Adipocyte (in vitro differentiated cells): ENCODE measurements around the gene LHPP.
"Not testable (repeated sequence)": the region's sequence is repeated elsewhere in the genome, so short reads cannot be mapped to it uniquely, and the experiment has no call there.

Experiments used
- DNase-seq: peaks from one replicate; pipeline ENCODE4 v3.0.0-alpha.2; 2015; ENCODE audit warnings: low read depth
- H3K27me3 ChIP-seq: replicated peaks from 2 replicates; pipeline ENCODE4 v1.7.0; 2013; ENCODE audit warnings: mild to moderate bottlenecking, low read length, moderate library complexity; ENCODE audit not compliant: control insufficient read depth, insufficient read depth
- H3K36me3 ChIP-seq: 2 replicates; pipeline ENCODE4 v1.7.0; 2013; ENCODE audit warnings: low read length, mild to moderate bottlenecking, moderate library complexity; ENCODE audit not compliant: control insufficient read depth, insufficient read depth, severe bottlenecking
- H3K4me1 ChIP-seq: 2 replicates; pipeline ENCODE4 v1.7.0; 2013; ENCODE audit warnings: mild to moderate bottlenecking, low read length, moderate library complexity; ENCODE audit not compliant: control insufficient read depth, insufficient read depth
- H3K4me3 ChIP-seq: 2 replicates; pipeline ENCODE4 v1.7.0; 2013; ENCODE audit warnings: mild to moderate bottlenecking, low read length, moderate library complexity
- H3K9ac ChIP-seq: 2 replicates; pipeline ENCODE4 v1.7.0; 2013; ENCODE audit warnings: mild to moderate bottlenecking, low read length, moderate library complexity
- H3K9me3 ChIP-seq: 2 replicates; pipeline ENCODE4 v1.7.0; 2013; ENCODE audit warnings: mild to moderate bottlenecking, low read length, moderate library complexity; ENCODE audit not compliant: control insufficient read depth

Gene LHPP

DNA sequence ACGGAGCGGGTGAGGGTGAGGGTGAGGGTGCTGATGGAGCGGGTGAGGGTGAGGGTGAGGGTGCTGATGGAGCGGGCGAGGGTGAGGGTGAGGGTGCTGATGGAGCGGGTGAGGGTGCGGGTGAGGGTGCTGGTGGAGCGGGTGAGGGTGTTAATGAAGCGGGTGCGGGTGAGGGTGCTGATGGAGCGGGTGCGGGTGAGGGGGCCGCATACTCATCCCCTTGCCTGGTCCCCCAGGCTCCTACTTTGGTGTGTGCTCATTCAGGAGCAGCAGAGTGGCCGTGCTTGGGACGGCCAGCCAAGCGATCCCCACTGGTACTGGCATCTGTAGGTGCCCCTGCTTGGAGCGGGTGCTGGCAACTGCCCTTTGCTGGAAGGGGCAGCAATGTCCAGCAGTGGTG, 149.2 kb downstream of the LHPP start:
- H3K4me3 ChIP-seq, H3K9me3 ChIP-seq, H3K9ac ChIP-seq, H3K27me3 ChIP-seq, DNase-seq, H3K4me1 ChIP-seq, H3K36me3 ChIP-seq: not testable (repeated sequence)

DNA sequence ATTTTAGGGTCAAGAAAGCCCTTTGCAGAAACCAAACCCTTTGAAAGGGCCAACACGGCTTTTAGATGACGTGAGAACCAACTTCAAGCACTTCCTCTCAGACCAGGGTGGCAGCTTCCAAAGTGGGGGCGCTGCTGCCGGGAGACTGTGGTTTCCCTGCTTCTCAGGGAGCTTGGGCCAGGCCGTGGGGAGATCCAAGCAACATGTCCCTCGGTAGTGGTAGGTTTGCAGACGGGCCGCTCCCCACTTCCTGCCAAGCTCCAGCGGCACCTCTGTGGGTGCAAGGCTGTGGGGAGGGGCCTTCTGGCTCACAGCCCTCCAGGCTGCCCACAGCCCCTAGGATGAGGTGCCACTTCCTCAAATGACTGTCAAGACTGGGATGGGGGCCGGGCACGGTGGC, 150.1 kb downstream of the LHPP start:
- no peaks in the 10 kb centered on the region for H3K36me3 ChIP-seq
- no peak overlapping the region for H3K9ac ChIP-seq
- peaks cover 9% of the 10 kb centered on the region for H3K4me1 ChIP-seq
- no peaks in the 10 kb centered on the region for H3K9me3 ChIP-seq
- no peak for DNase-seq
- no peaks in the 10 kb centered on the region for H3K27me3 ChIP-seq
- H3K4me3 ChIP-seq, result no peak overlapping the region

DNA sequence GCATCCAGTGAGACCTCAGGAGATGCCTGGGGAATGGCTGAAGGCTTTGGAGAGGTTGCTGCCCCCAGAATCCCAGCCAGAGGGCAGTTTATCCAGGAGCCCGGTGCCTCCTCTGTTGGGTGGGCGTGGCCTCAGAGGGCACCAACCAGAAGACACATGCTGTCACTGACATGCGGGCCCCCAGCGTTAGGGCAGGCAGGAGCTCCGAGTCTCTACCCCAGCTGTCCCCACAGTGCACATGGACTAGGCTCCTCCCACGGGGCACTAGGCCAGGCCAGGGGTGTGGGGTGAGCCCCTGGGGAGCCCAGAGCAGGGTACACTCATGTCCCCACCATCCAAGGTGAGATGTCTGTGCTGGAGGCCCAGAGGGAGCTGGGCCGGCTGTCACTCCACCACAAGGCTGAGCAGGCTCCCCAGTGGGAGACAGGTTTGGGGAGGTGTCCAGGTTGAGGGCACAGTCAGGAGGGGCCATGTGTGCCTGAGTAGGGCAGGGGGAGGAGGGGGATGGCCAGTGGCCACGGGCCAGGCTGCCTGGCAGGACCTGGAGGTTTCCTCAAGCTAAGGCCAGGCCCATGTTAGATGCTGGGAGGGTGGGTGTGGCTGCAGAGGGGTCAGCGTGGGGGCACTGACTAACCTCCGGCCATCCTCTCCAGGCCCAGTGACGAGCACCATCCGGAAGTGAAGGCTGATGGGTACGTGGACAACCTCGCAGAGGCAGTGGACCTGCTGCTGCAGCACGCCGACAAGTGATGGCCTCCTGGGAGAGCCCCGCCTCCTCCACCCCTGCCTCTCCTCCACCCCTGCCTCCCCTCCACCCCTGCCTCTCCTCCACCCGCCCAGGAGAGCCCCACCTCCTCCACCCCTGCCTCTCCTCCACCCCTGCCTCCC, 151.2 kb downstream of the LHPP start:
- DNase-seq, result no peak
- peaks cover 9% of the 10 kb centered on the region for H3K4me1 ChIP-seq
- H3K9me3 ChIP-seq, result no peaks in the 10 kb centered on the region
- no peak overlapping the region for H3K4me3 ChIP-seq
- H3K9ac ChIP-seq, result no peak overlapping the region
- peaks cover 4% of the 10 kb centered on the region for H3K36me3 ChIP-seq
- no peaks in the 10 kb centered on the region for H3K27me3 ChIP-seq

DNA sequence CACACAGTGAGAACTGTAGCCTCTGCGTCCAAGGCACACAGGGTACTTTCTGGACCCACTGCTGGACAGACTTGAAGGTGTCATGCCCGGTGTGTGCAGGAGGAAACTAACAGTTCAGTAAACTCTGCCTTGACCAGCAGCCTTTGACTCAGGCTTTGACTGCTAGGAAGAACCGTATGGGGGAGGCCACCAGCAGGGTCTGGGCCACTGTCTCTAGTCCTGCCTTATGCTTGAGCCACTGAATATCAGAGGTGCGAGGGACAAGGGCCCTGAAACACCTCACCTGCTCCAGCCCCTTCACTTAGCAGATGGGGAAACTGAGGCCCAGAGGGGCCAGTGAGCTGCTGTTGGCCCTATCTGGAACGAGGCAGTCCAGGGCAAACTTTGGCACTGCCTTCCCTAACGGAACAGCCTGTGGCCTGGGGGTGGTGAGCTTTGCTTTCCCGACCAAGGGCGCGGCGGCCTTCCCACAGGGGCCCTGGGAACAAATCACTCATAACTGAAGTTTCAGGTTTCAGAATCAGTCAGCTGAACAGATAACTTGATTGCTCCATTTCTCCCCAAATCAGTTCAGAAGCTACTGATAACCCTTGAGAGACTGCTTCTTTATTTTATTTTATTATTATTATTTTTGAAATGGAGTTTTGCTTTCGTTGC, 152.5 kb downstream of the LHPP start:
- H3K4me1 ChIP-seq, result peaks cover 9% of the 10 kb centered on the region
- no peak overlapping the region for H3K4me3 ChIP-seq
- no peak for DNase-seq
- H3K36me3 ChIP-seq, result peaks cover 4% of the 10 kb centered on the region
- H3K27me3 ChIP-seq, result no peaks in the 10 kb centered on the region
- H3K9me3 ChIP-seq, result no peaks in the 10 kb centered on the region
- H3K9ac ChIP-seq, result no peak overlapping the region

DNA sequence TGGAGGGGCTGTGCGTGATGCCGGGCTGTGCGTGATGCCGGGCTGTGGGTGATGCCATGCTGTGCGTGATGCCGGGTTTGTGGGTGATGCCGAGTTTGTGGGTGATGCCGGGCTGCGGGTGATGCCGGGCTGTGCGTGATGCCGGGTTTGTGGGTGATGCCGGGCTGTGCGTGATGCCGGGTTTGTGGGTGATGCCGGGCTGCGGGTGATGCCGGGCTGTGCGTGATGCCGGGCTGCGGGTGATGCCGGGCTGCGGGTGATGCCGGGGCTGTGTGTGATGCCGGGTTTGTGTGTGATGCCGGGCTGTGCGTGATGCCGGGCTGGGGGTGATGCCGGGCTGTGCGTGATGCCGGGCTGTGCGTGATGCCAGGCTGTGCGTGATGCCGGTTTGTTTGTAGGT, 153.6 kb downstream of the LHPP start:
- Histone ChIP-seq H3K27me3 (no peaks in the 10 kb centered on the region), H3K36me3 (peaks cover 4% of the 10 kb centered on the region), H3K4me1 (peaks cover 9% of the 10 kb centered on the region), H3K4me3 (no peak overlapping the region), H3K9me3 (no peaks in the 10 kb centered on the region), H3K9ac (no peak overlapping the region)
- DNase-seq, result no peak

DNA sequence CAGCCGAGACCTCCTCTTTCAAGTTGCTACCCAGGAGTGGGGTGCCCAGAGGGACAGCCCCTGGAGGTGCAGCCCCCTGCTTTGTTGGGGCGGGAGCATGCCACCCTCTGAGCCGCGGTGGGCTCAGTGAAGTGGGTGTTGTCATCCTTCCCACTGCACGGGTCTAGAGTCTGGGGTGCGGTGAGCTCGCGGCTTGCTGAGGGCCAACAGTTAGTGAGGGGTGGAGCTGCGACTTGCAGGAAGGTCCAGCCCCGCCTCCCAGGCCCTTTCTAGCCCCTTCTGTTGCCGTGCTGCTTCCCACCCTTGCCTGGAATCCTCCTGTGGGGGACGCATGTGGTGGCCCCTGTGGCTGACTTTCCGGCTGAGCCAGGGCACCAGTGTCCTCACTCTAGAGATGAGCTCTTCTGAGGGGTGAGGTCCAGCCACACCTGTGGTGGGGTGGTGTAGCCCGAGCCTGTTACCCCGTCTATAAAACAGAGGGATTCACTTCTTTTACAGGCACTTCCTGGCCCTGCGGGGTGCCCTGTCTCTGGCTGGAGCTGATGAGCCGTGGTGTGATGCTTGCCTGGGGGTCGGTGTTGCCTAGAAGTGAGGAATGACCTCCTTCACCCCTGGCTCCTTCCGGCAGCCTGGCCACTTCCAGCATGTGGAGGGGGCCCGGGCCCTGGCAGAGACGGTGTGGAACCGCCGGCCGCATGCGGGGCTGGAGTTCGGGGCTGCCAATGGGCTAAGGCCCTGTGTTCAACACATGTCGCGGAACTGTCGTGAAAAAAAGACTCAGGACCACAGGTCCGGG, 154.6 kb downstream of the LHPP start:
- H3K27me3 ChIP-seq, result no peaks in the 10 kb centered on the region
- H3K9me3 ChIP-seq, result no peaks in the 10 kb centered on the region
- H3K4me1 ChIP-seq, result peaks cover 9% of the 10 kb centered on the region
- no peak for DNase-seq
- H3K9ac ChIP-seq, result no peak overlapping the region
- no peak overlapping the region for H3K4me3 ChIP-seq
- peaks cover 4% of the 10 kb centered on the region for H3K36me3 ChIP-seq

DNA sequence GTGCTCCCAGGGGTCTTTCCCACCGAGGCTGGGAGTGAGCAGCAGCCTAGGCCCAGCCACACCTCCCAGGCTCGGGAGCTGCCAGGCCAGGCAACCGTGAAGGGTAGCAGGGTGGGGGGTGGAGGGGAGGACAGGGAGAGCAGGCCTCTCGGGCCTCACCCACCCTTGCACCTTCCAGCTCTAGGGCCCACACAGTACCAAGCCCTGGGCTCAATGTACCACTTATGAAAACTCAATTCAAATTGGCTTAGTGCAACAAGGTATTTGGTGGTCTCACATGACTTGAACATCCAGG, 155.2 kb downstream of the LHPP start:
- no peaks in the 10 kb centered on the region for H3K9me3 ChIP-seq
- H3K4me3 ChIP-seq, result no peak overlapping the region
- H3K9ac ChIP-seq, result no peak overlapping the region
- no peaks in the 10 kb centered on the region for H3K27me3 ChIP-seq
- H3K4me1 ChIP-seq, result peaks cover 9% of the 10 kb centered on the region
- peaks cover 8% of the 10 kb centered on the region for H3K36me3 ChIP-seq
- no peak for DNase-seq

DNA sequence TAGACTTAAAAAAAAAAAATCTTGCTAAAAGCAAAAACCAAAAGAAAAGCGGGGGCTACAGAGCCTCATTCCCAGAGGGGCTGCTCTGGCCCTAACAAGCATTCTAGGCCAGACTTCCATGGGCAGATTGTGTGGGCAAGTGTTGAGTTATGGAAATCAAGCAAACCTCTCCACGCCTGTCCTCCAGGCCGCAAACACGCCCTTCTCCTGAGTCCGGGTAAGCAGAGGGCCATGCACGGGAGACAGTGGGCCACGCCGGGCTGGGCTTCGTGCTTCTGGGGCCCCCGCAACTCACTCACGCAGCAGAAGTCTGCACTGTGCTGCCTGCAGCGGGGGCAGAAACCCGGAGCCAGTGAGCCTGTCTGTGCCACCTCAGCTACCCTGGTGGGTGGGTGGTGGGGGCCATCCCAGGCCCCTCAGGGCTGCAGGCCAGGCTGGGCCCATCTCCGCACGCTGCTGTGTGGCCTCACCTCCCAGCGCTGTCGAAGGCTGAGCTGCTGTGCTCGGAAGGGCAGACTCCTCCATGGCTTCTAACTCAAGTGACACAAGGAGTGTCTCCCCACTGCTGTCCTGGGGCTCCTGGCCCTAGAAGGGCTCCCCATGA, 156.9 kb downstream of the LHPP start:
- Histone ChIP-seq H3K4me1 (peaks cover 7% of the 10 kb centered on the region), H3K9ac (no peak overlapping the region), H3K4me3 (no peak overlapping the region), H3K27me3 (no peaks in the 10 kb centered on the region), H3K36me3 (peaks cover 8% of the 10 kb centered on the region), H3K9me3 (no peaks in the 10 kb centered on the region)
- no peak for DNase-seq

DNA sequence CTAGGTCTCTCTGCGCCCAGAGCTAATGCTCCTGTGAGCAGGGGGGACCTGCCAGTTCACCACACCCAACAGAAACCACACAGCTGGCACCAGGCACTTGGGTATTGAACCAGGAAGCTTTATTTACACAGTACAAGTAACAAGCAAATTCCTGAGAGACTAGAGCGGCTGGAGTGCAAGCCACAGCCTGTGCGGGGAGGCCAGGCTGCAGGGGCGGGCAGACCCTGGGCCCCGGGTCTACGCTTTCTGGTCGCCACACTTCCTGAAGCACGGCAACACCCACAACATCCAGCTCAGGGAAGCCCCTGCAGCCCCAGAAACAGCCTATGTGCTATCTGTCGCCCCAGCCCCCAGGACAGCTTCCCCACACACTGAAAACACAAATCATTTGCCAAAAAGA, 157.6 kb downstream of the LHPP start:
- Histone ChIP-seq H3K4me1 (peaks cover 1% of the 10 kb centered on the region), H3K27me3 (no peaks in the 10 kb centered on the region), H3K4me3 (no peak overlapping the region), H3K36me3 (peaks cover 8% of the 10 kb centered on the region), H3K9me3 (no peaks in the 10 kb centered on the region), H3K9ac (no peak overlapping the region)
- DNase-seq, result no peak

DNA sequence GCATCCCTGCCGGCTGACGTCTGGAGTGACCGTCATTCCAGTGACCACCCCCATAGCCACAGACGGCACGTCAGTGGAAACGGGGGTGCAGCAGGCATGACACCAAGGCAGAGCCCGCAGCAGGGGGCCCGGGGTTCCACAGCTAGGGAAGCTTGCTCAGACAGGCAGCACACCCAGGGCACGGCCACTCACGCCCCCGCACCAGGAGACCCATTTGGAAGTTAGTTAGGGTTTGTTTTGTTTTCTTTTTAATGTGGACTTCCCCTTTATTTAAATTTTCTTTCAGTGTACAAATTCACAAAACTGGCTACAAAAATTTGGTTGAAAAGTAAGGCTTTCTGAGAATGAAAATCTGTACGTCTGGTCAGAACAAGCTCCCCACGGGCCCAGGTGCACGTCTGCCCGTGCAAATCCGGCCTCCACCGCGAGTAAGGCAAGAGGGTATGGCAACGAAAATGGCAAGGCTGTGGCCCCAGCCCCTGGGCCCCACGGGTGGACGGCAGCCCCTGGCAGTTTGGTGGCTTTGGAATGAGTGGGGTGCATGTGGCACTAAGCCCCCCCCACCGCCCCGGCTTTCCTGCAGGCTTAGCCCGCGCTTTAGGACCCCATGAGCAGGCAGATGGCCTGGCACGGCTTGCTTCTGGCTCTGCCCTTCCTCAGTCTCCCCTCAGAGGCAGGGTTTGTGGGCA, 158.3 kb downstream of the LHPP start:
- no peaks in the 10 kb centered on the region for H3K9me3 ChIP-seq
- no peak overlapping the region for H3K4me3 ChIP-seq
- no peak overlapping the region for H3K9ac ChIP-seq
- no peak for DNase-seq
- H3K27me3 ChIP-seq, result no peaks in the 10 kb centered on the region
- H3K4me1 ChIP-seq, result no peaks in the 10 kb centered on the region
- H3K36me3 ChIP-seq, result peaks cover 8% of the 10 kb centered on the region
